Left lung (tissue), 10 donors: ENCODE measurements around the gene MAPK1IP1L. TPM values are rescaled to one million over a fixed set of nuclear protein-coding genes. Genes with fewer than 3 reads are reported as not detected.
"Not testable (repeated sequence)": the region's sequence is repeated elsewhere in the genome, so short reads cannot be mapped to it uniquely, and the experiment has no call there.

Source experiments
- ATAC-seq: fragments of 200-7000 bp; cut with Tn5 transposase; one replicate; pipeline ENCODE4 v1.9.1; 2020; ENCODE audit warnings: moderate library complexity
- DNase-seq, 4 donors: peaks; one replicate each; pipeline ENCODE4 v3.0.0-alpha.2; 2013 to 2020
- H3K27ac ChIP-seq, 2 donors: fragments of 200-600 bp; sonication (generic) in 1 of 2; one replicate each; pipeline versions ENCODE4 v1.5.0 to v1.8.0; 2020 to 2021
- H3K27me3 ChIP-seq, 2 donors: fragments of 200-600 bp; sonication (generic) in 1 of 2; one replicate each; pipeline versions ENCODE4 v1.5.0 to v1.8.0; 2020 to 2021
- H3K36me3 ChIP-seq, 2 donors: fragments of 200-600 bp; sonication (generic) in 1 of 2; one replicate each; pipeline versions ENCODE4 v1.5.0 to v1.8.0; 2020 to 2021
- H3K4me1 ChIP-seq, 2 donors: fragments of 200-600 bp; one replicate each; pipeline ENCODE4 v1.8.0; 2021
- H3K4me3 ChIP-seq, 2 donors: fragments of 200-600 bp; sonication (generic) in 1 of 2; one replicate each; pipeline versions ENCODE4 v1.5.0 to v1.8.0; 2020 to 2021; ENCODE audit warnings: mild to moderate bottlenecking in 1 of 2
- H3K9me3 ChIP-seq, 2 donors: fragments of 200-600 bp; sonication (generic) in 1 of 2; one replicate each; pipeline versions ENCODE4 v1.5.0 to v1.8.0; 2020 to 2021
- intact Hi-C, 2 donors: fragments of 100-400 bp; cut with DNase I; formaldehyde crosslinking; loops; one replicate each; pipeline versions ENCODE4 v1.11.2 to v1.14.2; 2022
- polyA plus RNA-seq, 6 donors: library from polyadenylated mRNA; unstranded; fragments of 120-200 nt; gene quantifications; one replicate each; pipeline ENCODE4 v1.2.1, GENCODE V29; 2013; ENCODE audit not compliant: insufficient read length in 6 of 6
- total RNA-seq, 2 donors: library from RNA; stranded (reverse); fragmentation: NEBNext Ultra II Directional; extraction: Animal tissue kit (Norgen Biotek cat#: 25700); gene quantifications; one replicate each; pipeline ENCODE4 v1.2.1, GENCODE V29; 2021
- TF ChIP-seq, protein P1 (sequence below), 2 donors: fragments of 200-600 bp; sonication (generic) in 1 of 2; IDR thresholded peaks; one replicate each; pipeline versions ENCODE4 v1.5.0 to v1.8.0; 2021; ENCODE audit warnings: antibody characterized with exemption in 2 of 2
- donor health status: DM: no; HTN: yes; CAD: no.
- donor health status: DM: no; HTN: no; CAD: no.

MAPK1IP1L gene
- total and polyA plus RNA-seq, 8 donors = 81.0 to 93.6 (median 87.1) TPM

GRCh38 chr14:55031190-55031589 lies 20.3 kb upstream of the MAPK1IP1L start:
- H3K27ac ChIP-seq = no peak overlapping the region
- ATAC-seq (no peak), DNase-seq (no peak)
- peaks cover 0 to 33% of the 10 kb centered on the region in 2 donors for H3K36me3 ChIP-seq
- H3K9me3 ChIP-seq = no peaks in the 10 kb centered on the region
- no peaks in the 10 kb centered on the region for H3K27me3 ChIP-seq
- H3K4me1 ChIP-seq = peaks cover 14 to 33% of the 10 kb centered on the region in 2 donors
- intact Hi-C loops = no loop called here
- TF ChIP-seq, protein P1, sequence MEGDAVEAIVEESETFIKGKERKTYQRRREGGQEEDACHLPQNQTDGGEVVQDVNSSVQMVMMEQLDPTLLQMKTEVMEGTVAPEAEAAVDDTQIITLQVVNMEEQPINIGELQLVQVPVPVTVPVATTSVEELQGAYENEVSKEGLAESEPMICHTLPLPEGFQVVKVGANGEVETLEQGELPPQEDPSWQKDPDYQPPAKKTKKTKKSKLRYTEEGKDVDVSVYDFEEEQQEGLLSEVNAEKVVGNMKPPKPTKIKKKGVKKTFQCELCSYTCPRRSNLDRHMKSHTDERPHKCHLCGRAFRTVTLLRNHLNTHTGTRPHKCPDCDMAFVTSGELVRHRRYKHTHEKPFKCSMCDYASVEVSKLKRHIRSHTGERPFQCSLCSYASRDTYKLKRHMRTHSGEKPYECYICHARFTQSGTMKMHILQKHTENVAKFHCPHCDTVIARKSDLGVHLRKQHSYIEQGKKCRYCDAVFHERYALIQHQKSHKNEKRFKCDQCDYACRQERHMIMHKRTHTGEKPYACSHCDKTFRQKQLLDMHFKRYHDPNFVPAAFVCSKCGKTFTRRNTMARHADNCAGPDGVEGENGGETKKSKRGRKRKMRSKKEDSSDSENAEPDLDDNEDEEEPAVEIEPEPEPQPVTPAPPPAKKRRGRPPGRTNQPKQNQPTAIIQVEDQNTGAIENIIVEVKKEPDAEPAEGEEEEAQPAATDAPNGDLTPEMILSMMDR (IDR thresholded peaks at IDR 0.05) = no peak
- no peak overlapping the region for H3K4me3 ChIP-seq

- ATAC-seq, H3K27ac ChIP-seq, H3K4me3 ChIP-seq, H3K9me3 ChIP-seq, intact Hi-C loops, H3K4me1 ChIP-seq, H3K27me3 ChIP-seq, DNase-seq: not testable (repeated sequence)
- peaks cover 0 to 59% of the 10 kb centered on the region in 2 donors for H3K36me3 ChIP-seq
Observed at GRCh38 chr14:55037995-55038394, 13.5 kb upstream of the MAPK1IP1L start.

- ATAC-seq (no peak), DNase-seq (no peak)
- no peaks in the 10 kb centered on the region for H3K27me3 ChIP-seq
- no peak overlapping the region for H3K27ac ChIP-seq
- no peaks in the 10 kb centered on the region for H3K9me3 ChIP-seq
- intact Hi-C loops = no loop called here
- H3K4me3 ChIP-seq = no peak overlapping the region
- peaks cover 0 to 61% of the 10 kb centered on the region in 2 donors for H3K36me3 ChIP-seq
- TF ChIP-seq, protein P1 (IDR thresholded peaks at IDR 0.05) = no peak
- no peaks in the 10 kb centered on the region for H3K4me1 ChIP-seq
Observed at GRCh38 chr14:55038708-55039107, 12.7 kb upstream of the MAPK1IP1L start.

GRCh38 chr14:55043528-55043927 lies 7.9 kb upstream of the MAPK1IP1L start:
- Histone ChIP-seq H3K4me1 (no peaks in the 10 kb centered on the region), H3K4me3 (no peak overlapping the region), H3K36me3 (peaks cover 0 to 29% of the 10 kb centered on the region in 2 donors), H3K27ac (no peak overlapping the region), H3K9me3 (no peaks in the 10 kb centered on the region), H3K27me3 (no peaks in the 10 kb centered on the region)
- DNase-seq = no peak
- TF ChIP-seq, protein P1 (IDR thresholded peaks at IDR 0.05) = no peak
- intact Hi-C loops = no loop called here
- no peak for ATAC-seq

DNA sequence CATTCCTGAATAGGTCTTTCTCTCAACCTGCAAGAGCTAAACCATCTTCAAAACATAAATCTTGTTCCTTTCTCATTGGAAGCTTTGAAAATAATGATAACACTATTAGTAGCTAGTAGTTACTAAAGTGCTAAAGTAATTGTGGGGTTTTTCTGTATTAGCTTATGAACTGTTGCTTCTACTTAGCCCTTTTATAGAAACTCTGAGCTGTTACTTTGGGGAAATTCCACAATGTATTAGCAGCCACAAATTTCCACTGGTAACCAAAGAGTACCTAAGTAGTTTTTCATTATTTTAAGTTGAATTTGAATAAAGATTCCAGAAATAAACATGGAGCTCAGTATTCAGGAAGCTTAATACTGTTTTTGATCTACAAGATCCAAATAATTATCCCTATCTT lies 6.4 kb upstream of the MAPK1IP1L start:
- intact Hi-C loops = no loop called here
- Histone ChIP-seq H3K4me3 (no peak overlapping the region), H3K4me1 (no peaks in the 10 kb centered on the region), H3K27ac (no peak overlapping the region), H3K36me3 (peaks cover 0 to 22% of the 10 kb centered on the region in 2 donors), H3K27me3 (no peaks in the 10 kb centered on the region), H3K9me3 (no peaks in the 10 kb centered on the region)
- TF ChIP-seq, protein P1 (IDR thresholded peaks at IDR 0.05) = no peak
- DNase-seq = no peak
- ATAC-seq = no peak
